Spleen (tissue), 7 donors: Measurements from ENCODE around the gene ZNF687.

Source experiments
- POLR2A ChIP-seq, 3 donors: fragments of 450-650 bp; IDR thresholded peaks; one replicate each; pipeline ENCODE4 v1.5.1; 2017; ENCODE audit warnings: antibody characterized with exemption in 3 of 3, mild to moderate bottlenecking in 1 of 3
- POLR2AphosphoS5 ChIP-seq, 3 donors: sonication (generic); formaldehyde crosslinking; IDR thresholded peaks; one replicate each; pipeline ENCODE4 v1.5.1; 2017; ENCODE audit warnings: antibody characterized with exemption in 3 of 3
- TF ChIP-seq, protein P1 (sequence below), 11 experiments: fragments of 200-600 bp in 7 of 11; fragments of 450-650 bp in 4 of 11; sonication (generic) in 4 of 11; IDR thresholded peaks in 8 of 11; conservative IDR thresholded peaks in 3 of 11; 1 replicate in 7 of 11; 2 replicates in 4 of 11; pipeline versions ENCODE4 v1.4.0 to v1.8.0; 2016 to 2021; ENCODE audit warnings: antibody characterized with exemption in 11 of 11, inconsistent platforms in 4 of 11, mild to moderate bottlenecking in 1 of 11
- donor health status: DM: no; HTN: no; CAD: no; lungs with moderate emphysema.
- donor health status: DM: no; HTN: no; CAD: no.
- donor health status: DM: no; HTN: no; CAD: no.

- TF ChIP-seq, protein P1, sequence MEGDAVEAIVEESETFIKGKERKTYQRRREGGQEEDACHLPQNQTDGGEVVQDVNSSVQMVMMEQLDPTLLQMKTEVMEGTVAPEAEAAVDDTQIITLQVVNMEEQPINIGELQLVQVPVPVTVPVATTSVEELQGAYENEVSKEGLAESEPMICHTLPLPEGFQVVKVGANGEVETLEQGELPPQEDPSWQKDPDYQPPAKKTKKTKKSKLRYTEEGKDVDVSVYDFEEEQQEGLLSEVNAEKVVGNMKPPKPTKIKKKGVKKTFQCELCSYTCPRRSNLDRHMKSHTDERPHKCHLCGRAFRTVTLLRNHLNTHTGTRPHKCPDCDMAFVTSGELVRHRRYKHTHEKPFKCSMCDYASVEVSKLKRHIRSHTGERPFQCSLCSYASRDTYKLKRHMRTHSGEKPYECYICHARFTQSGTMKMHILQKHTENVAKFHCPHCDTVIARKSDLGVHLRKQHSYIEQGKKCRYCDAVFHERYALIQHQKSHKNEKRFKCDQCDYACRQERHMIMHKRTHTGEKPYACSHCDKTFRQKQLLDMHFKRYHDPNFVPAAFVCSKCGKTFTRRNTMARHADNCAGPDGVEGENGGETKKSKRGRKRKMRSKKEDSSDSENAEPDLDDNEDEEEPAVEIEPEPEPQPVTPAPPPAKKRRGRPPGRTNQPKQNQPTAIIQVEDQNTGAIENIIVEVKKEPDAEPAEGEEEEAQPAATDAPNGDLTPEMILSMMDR (IDR thresholded peaks at IDR 0.05 in 8 of 11, conservative IDR thresholded peaks at IDR 0.05 in 3 of 11): peak; percentile 63 to 85 (median 78)
- TF ChIP-seq POLR2A (IDR thresholded peaks at IDR 0.05): no peak
- no peak for TF ChIP-seq POLR2AphosphoS5 (IDR thresholded peaks at IDR 0.05)
Observed at GRCh38 chr1:151251656-151252470, 30.2 kb upstream of the ZNF687 start.
